B cell (primary cell): Measurements from ENCODE around the gene MYL6B.

Source experiments
- CTCF ChIP-seq: fragments of 200-600 bp; IDR thresholded peaks from one replicate; pipeline ENCODE4 v1.8.0; 2022; ENCODE audit warnings: antibody characterized with exemption, mild to moderate bottlenecking
- EZH2 ChIP-seq: IDR thresholded peaks from 2 replicates; pipeline ENCODE4 v1.6.1; 2012; ENCODE audit warnings: borderline replicate concordance, low read depth, mild to moderate bottlenecking, moderate library complexity, low read length; ENCODE audit not compliant: insufficient read depth, poor library complexity, severe bottlenecking

GRCh38 chr12:56198836-56199235 lies 46.4 kb downstream of the MYL6B start:
- no peak for TF ChIP-seq EZH2
- no peak for TF ChIP-seq CTCF
